AG09319 (cell line): ENCODE results near the gene LCN10.
"Not testable (repeated sequence)": the region's sequence is repeated elsewhere in the genome, so short reads cannot be mapped to it uniquely, and the experiment has no call there.

Source experiments
- DNase-seq: peaks from one replicate; pipeline ENCODE4 v3.0.0-alpha.2; 2010; ENCODE audit warnings: low read depth; ENCODE audit errors: extremely low read depth
- TF ChIP-seq, protein P1 (sequence below): IDR thresholded peaks from 2 replicates; pipeline ENCODE4 v1.5.1; 2011; ENCODE audit warnings: low read depth, mild to moderate bottlenecking, inconsistent platforms, low read length, moderate library complexity

Gene LCN10

DNA sequence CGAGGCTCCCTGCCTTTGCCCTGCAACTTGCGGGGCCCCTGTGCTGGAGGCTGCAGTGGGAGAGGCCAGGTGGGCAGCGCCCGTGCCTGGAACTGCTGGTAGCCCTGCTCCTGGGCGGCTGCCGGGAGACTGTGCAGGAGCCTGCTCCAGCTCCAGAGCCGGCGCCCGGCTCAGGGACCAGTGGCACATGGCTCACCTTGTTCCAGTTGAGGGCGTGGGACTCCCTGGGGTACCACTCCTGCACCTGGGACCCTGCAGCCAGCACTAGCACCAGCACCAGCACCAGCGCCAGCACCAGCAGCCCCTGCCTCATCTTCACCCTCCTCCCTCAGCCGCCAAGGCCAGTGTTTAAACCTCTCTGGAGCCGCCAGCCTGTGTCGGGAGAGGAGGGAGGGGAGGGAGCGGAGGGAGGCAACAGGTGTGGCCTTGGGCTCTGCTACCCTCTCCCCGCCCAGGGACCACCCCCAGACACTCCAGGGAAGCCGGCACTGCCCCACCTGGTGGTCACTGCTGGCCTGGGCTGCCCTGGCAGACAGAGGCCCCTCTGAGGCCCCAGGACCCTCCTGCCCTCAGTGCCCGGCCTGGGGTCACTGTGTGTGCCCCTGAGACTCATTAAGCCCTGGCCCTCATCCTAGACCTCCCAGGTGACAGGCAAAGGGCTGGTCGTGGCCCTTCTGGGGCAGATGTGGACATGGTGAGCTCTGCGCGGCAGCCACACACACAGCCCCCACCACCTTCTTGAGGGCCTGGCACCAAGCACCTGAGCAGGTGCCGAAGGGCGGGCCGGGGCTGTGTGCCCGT lies at the start of gene LCN10:
Gene LCN10, minus strand, starts transcription at position 350 of the 801 bp plus-strand sequence. Its CDS starts 37 bp downstream, at position 313.
- DNase-seq = no peak
- TF ChIP-seq, protein P1, sequence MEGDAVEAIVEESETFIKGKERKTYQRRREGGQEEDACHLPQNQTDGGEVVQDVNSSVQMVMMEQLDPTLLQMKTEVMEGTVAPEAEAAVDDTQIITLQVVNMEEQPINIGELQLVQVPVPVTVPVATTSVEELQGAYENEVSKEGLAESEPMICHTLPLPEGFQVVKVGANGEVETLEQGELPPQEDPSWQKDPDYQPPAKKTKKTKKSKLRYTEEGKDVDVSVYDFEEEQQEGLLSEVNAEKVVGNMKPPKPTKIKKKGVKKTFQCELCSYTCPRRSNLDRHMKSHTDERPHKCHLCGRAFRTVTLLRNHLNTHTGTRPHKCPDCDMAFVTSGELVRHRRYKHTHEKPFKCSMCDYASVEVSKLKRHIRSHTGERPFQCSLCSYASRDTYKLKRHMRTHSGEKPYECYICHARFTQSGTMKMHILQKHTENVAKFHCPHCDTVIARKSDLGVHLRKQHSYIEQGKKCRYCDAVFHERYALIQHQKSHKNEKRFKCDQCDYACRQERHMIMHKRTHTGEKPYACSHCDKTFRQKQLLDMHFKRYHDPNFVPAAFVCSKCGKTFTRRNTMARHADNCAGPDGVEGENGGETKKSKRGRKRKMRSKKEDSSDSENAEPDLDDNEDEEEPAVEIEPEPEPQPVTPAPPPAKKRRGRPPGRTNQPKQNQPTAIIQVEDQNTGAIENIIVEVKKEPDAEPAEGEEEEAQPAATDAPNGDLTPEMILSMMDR = peak; percentile 32

GRCh38 chr9:136791516-136792276 lies 49.0 kb upstream of the LCN10 start:
- no peak for DNase-seq
- TF ChIP-seq, protein P1 = peak; percentile 84

DNA sequence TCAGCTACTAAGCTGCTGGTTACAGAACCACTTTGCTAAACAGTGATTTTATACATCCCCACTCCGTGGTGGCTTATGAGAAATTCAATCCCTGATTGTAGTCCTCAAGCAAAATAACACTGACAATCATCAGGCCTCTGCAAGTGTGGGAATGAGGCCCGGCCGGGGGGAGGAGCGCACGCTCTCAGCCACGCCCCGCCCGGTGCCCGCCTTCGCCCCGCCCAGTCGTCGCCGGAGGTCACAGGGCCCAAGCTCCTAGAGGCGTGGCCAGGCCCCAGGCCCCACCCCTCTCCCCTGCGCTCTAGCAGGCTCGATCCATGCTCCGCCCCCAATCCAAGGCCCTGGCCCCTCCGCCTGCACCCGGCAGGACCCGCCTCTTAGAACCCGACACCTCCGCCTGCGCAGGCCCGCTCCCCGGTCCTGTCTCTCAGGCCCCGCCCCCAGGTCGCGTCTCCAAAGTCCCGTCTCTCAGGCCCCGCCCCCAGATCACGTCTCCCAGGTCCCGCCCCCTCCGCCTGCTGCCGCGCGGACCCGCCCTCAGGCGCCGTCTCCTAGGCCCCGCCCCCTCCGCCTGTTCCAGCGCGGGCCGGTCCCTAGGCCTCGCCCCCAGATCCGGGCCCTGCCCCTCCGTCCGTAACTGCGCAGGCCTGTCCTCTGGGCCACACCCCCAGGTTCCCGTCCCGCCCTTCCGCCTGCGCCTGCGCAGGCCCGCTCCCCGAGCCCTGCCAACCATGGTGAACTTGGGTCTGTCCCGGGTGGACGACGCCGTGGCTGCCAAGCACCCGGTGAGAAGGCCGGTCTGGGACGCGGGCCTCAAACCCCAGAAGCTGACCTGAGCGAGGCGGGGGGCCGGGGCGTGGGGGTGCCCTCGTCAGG lies 48.1 kb upstream of the LCN10 start, which contains the start of gene TMEM141:
Gene TMEM141, plus strand, starts transcription at position 705 of the 876 bp plus-strand sequence. Its CDS starts 27 bp downstream, at position 732.
- TF ChIP-seq, protein P1 = no peak
- DNase-seq = peak; percentile 99

DNA sequence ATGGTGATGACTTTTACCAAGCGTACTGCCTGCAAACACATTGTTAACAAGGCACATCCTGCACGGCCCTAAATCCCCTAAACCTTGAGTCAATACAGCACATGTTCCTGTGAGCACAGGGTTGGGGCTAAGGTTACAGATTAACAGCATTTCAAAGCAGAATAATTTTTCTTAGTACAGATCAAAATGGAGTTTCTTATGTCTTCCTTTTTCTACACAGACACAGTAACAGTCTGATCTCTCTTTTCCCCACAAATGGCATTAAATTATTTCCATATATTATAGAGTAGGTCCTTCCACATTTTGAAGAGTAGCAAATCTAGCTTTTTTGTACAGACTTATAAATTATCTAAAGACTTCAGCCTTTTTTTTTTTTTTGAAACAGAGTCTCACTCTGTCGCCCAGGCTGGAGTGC lies 46.8 kb upstream of the LCN10 start:
- DNase-seq = no peak

DNA sequence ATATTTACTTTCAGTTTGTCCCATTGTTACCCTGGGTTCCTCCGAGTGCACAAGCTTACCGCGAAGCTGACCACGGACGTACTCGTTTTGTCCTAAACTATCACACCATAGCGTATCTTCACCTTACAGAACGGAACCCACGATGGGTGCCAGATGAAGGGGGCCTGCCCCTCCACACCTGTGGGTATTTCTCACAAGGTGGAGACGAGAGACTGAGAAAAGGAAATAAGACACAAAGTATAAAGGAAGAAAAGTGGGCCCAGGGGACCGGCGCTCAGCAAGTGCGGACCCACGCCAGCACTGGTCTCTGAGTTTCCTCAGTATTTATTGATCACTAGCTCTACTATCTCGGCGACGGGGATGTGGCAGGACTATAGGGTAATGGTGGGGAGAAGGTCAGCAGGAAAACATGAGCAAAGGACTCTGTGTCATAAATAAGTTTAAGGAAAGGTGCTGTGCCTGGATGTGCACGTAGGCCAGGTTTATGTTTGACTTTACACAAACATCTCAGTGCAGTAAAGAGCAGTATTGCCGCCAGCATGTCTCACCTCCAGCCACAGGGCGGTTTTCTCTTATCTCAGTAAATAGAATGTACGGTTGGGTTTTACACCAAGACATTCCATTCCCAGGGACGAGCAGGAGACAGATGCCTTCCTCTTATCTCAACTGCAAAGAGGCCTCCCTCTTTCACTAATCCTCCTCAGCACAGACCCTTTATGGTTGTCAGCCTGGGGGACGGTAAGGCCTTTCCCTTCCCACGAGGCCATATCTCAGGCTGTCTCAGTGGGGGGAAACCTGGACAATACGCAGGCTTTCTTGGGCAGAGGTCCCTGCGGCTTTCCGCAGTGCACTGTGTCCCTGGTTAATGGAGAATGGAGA lies 46.1 kb upstream of the LCN10 start:
- not testable (repeated sequence) for DNase-seq

More for the DNA sequence above, 46.8 kb upstream of the LCN10 start:
- TF ChIP-seq, protein P1 = no peak

DNA sequence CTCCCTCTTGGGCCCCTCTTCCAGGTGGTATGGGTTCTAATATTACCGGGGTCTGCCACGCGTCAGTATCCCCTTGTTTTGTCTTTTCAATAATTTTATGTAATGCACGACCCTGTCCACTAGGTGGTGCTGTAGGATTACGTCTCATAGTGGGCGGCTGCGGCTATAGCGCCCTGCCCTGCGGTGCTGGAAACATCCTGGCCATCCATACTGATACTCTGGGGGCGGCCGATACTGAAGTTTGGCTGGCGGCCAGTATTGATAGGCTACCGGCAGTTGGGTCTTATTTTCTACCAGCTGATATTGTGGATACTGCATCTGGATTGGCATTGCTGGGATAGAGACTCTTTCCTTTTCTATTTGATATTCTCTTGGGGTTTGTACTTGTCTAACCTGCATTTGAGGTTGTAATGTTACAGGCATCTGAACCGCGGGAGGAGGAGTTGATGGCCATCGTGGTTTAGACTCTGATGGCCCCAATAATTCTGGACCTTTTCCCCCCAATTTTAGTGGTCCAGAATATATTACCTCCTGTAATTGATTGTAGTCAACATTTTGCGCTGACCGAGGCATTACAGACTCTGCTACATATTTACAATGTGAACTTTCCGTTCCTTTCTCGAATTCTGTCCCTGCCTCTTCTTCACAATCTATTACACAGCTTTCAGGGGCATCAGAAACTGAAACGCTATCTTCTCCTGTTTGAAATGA lies 45.1 kb upstream of the LCN10 start:
- TF ChIP-seq, protein P1 = peak; percentile 70
- DNase-seq = no peak

GRCh38 chr9:136786983-136787382 lies 44.2 kb upstream of the LCN10 start:
- not testable (repeated sequence) for DNase-seq
